Central memory CD4-positive, alpha-beta T cell (primary cell): ENCODE results near the gene MDP1.

Source experiments
- DNase-seq: peaks from one replicate; pipeline ENCODE4 v3.0.0; 2022

The MDP1 gene

DNA sequence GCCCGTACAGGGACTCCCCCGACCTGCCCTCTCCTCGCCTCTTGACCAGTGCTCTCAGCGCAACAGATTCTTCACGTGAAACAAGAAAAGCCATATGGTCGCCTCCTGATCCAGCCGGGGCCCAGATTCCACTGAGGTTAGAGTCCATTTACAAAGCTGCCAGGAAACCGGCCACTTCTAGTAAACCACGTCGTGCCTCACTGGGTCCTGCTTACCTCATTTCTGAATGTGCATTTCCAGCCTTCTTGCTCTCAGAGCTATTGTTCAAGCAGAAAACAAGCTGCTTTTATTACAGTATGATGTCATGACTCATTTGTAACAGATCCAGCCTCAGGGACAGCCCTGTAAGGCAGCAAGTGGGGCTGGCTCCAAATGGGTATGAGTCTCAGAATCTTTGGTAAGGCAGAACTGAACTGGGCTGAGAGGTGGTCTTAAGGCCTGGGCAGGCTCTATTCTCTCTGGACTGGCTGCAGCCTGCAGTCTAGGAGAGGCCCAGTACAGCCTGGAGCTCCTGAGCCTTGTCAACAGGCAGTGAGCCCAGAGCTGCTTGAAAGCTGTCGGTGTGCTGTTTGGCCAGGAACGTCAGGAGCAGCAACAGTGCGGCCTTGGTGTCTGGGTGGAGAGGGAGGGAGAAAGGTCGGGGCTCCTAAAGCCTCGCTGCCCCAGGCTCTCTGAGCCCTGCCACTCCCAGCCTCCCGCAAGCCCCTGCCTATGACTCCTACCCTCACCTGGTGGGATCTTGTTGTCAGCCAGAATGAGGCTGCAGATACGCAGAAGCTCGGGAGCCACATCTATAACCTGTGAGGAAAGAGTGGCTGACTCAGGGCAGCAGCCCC is 35.7 kb downstream of the MDP1 start:
- no peak for DNase-seq

DNA sequence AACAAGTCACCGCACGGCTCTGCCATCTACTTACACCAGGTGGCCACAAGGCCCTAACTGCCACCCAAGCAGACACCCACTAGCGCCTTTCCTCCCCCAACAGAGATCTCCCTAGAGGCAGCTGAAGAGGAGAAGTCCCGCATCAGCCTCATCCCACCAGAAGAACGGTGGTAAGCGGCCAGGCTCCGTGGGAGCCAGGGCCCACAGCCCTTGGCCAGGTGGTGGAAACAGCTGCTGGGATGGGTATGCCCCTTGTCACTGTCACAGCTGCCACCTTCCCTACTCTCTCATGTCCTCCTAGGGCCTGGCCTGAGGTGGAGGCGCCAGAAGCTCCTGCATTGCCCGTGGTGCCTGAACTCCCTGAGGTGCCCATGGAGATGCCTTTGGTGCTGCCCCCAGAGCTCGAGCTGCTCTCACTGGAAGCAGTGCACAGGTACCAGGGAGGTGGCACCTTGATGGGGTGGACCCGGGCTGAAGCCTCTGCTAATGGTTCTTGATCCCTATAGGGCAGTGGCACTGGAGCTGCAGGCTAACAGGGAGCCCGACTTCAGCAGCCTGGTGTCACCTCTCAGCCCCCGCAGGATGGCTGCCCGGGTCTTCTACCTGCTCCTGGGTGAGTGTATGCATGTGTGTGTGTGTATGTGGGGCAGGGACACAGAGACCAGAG is 36.4 kb downstream of the MDP1 start:
- DNase-seq = no peak

DNA sequence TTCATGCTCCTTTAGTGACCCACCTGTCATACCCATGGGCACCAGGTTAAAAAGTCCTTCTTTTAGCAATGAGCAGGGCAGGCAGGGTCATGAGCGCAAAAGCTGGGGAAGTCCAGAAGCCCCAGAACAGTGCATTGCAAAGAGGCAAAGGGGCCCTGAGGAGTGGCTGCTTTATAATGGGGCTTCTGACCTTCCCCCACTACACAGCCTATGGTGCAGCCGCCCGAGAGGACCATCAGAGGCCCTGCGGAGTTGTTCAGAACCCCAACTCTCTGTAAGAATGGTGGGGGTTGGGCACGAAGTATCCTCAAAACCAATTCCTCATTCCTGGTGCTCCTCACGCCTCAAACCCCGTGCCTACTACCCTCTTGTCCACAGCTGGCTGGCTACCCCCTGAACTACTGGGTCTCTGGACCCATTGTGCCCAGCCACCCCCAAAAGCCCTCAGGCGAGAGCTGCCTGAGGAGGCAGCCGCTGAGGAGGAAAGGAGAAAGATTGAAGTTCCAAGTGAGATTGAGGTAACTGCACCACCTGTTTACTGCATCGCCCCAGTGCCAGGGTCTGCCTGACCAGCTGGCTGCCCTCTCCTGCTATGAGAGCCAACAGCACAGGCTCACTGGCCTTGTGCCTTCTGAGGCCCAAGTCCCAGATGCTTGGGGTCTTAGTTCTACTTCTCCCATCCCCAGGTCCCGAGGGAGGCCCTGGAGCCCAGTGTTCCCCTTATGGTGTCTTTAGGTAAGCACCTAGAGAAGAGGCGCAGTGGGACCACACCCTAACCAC is 37.3 kb downstream of the MDP1 start:
- DNase-seq = no peak

DNA sequence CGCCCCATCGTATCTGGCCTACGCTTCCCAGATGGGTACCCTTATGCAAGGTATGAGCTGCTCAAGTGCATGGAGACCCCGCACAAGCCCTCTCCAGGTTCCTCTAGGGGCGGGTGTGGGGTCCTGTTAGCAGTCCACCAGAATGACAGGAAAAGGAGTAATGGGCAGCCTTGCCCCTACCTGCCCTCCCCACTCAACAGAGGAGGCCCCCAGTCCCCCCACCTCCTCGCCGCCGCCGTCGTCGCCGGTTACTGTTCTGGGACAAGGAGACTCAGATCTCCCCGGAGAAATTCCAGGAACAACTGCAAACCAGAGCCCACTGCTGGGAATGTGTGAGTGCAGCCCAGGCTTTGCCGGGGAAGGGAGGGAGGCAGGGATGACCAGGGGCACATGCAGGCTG is 38.0 kb downstream of the MDP1 start:
- no peak for DNase-seq

DNA sequence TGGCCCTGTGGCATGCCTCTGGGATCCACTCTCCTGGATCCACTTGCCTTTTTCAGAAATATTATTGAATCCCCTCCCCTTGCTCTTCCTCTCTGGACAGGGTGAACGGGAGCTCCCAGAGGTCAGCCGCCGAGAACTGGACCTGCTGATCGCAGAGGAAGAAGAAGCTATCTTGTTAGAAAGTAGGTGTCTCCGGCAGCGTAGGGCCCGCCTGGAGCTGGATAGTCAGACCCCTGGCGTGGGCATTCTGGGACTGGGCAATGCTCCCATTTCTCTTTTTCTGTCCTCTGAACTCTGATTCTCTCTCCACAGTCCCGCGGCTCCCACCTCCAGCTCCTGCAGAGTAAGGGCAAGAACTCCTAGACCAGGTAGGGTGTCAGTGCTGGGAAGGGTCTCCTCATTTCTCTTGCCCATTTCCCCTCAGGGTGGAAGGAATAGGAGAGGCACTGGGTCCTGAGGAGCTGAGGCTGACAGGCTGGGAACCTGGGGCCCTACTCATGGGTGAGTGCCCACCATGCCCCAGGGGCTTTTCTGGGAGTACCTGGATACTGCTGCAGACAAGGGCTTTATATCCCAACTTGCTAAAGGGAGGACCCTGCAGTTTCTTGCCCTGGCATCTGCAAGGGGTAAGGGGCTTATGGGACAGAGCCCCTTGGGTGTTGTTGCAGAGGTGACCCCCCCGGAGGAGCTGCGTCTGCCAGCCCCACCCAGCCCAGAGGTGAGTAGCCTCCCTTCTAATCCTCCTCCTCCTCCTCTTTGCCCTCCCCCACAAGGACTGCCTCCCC is 38.6 kb downstream of the MDP1 start:
- DNase-seq = no peak

DNA sequence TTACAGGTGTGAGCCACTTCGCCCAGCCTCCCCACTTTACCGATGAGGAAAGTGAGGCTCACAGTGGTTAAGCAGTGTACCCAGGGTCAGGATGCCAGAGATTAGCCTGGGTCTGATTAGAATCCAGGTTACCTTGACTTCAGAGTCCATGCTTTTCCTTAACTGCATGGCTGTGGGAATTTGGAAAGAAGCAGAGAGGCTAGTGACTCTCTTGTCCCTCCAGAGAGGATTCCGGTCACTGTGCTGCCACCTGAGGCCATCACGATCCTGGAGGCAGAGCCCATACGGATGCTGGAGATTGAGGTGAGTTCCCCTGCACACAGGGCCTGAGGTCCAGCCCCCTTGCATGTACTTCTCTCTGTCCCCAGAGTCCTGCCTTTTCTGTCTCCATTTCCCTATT is 39.3 kb downstream of the MDP1 start:
- no peak for DNase-seq

DNA sequence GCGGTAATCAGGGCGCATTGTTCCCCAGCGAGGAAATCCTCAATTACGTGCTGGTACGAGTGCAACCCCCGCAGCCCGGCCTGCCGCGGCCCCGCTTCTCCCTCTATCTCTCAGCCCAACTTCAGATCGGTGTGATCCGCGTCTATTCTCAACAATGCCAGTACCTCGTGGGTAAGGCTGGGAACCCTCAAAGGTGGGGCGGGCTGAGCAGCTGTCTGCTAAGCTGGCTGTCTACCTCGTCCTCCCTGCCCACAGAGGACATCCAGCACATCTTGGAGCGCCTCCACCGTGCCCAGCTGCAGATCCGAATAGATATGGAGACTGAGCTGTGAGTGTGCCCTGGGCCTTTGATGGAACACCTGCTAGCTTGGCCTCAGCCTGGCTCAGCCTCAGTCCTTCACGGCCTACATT is 43.0 kb downstream of the MDP1 start:
- DNase-seq = no peak

DNA sequence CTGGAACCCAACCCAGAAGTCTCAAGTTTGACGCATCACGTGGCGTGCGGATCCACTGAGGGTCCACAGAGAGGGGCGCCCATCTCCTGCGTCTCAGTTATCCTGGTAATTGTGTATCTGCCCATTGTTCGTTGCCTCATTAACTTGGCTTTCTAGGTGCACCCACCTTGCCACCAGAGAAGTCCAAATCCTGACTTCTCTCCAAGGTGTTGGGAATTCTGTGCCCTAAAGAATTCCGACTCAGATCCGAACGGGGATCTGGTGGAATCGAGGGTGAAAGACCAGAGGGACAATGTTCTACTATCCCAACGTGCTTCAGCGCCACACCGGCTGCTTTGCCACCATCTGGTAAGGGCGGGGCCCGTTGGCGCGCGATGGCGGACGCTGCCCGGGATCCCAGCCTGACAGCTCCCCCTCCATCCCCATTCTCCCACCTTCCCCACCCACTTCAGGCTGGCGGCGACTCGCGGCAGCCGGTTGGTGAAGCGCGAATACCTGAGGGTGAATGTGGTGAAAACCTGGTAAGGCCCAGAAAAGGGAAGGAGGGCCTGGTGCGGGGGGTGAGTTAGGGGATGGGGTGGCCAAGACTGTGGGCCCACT is 43.5 kb downstream of the MDP1 start:
- DNase-seq = no peak

DNA sequence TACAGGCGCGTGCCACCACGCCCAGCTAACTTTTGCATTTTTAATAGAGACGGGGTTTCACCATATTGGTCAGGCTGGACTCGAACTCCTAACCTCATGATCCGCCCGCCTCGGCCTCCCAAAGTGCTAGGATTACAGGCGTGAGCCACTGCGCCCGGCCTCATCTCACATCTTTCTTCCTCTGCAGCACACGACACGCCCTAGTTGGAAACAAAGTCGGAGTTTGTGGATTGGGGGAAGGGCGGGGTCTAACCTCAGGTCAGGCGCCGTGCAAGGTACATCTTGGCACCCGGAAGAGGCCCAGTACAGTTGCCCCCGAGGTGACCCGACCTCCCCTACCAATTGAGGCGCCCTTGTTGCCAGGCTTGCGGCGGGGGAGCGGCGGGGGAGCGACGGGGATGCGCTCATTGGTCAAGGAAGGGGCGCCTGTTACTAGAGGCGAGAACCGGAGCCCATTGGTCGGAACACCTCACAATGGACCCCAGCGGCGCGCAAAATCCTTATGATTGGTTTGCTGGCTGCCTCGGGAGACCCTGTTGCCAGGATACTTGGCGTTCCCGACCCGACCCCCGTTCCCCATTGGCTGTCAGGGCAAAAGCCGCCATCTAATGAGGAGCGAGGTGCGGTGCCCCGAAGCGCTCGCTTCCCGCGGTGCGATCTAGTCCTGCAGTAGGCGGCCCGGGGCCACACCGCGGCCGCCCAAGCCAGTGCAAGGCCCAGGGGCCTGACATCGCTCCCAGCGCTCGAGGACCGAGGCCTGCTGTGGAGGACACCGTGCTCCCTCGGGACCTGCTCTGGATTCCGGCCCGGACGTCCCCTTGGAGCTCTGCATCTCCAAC is 44.2 kb downstream of the MDP1 start, which contains the start of gene REC8:
REC8 (plus strand) TSS at position 659 of the 839 bp plus-strand sequence. CDS start 473 bp downstream, outside the sequence.
- DNase-seq = peak; percentile 68

DNA sequence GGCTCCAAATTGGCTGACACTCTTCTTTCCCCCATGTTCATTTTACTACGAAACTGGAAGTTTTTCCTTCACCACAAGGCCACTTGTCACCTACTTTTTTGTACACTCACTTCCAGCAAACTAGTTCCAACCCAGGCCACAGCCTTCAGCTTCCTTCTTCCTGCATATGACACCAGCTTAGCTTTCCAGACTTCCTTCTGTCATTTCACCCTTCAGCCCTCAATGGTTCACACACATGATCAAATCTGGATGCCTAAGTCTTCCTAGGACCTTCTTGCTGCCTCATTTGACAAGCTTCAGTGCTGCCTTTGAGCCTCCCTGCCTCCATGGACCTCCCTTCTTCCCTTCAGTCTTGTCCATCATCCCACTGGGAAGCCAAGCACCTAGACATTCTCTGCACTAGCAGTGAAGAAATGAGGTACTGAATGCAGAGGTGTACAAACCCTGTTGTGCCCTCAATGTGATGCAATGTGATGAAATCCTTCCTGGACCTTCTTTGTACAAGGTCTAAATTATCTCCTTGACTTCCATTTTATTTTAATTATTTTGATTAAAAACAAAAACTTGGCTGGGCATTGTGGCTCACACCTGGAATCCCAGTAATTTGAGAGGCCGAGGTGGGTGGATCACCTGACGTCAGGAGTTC is 48.3 kb downstream of the MDP1 start:
- no peak for DNase-seq

DNA sequence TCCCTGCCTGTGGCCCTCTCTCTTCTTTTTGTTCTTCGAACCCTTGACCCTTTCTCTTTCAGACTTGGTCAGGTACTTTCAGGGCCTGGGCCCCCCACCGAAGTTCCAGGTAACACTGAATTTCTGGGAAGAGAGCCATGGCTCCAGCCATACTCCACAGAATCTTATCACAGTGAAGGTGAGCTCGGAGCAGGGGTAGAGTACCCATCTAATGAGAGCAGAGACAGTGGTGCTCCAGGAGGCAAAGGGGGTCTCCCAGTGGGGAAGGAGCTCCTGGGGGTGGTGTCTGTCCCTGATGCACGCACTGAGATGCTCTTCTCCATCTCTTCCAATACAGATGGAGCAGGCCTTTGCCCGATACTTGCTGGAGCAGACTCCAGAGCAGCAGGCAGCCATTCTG is 50.1 kb downstream of the MDP1 start:
- no peak for DNase-seq

DNA sequence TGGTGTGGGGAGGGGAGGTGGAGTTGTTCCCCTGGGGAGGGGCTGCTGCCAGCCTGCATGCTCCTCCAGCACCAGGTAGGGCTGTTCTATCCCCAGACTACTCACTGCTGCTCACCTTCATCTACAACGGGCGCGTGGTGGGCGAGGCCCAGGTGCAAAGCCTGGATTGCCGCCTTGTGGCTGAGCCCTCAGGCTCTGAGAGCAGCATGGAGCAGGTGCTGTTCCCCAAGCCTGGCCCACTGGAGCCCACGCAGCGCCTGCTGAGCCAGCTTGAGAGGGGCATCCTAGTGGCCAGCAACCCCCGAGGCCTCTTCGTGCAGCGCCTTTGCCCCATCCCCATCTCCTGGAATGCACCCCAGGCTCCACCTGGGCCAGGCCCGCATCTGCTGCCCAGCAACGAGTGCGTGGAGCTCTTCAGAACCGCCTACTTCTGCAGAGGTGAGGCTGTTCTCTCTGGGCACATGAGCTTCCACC is 51.3 kb downstream of the MDP1 start:
- DNase-seq = no peak
